Stimulated activated CD4-positive, alpha-beta T cell treated with anti-CD3 and anti-CD28 coated beads, Interleukin-15, amount 100 ng/mL, for 24 hours (primary cell): ENCODE results near the gene NAP1L4.

Source experiments
- DNase-seq: peaks from one replicate; pipeline ENCODE4 v3.0.0-alpha.2; 2020

NAP1L4 gene

DNA sequence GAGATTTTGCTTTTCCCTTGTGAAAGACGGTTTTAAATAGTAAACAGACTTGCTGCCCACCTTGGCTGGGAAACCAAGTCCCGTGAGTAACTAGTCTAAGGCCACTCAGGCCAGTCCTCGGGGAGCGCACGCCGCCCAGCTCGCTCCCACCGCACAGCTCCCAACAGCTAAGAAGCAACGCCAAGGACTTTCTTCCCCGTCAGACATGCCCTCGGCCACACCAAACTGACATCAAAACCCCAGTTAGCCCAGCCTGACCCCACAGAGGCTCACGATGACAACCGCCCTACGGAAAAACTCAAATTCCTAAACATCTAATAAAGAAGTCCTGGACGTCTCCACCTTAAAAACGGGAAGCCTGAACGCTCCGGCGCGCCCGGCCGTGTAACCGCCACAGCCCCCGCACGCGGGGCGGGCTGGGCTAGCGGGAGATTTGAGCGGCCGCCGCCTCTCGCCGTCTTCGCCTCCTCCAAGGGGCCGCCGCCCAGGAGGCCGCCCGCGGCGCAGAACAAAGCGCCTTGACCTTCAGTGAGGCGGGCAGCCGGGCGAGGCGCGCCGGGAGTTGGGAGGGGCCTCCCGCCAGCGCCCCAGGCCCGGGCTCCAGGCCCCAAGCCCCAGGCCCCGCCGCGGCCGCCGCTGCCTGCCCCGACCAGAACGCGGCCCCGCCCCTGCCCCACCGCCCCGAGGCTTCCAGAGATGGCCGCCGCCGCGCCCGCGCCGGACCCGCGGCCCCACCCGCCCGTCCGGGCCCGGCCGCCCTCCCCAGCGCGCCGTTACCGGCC is 486 bp downstream of the NAP1L4 start:
- DNase-seq: no peak

DNA sequence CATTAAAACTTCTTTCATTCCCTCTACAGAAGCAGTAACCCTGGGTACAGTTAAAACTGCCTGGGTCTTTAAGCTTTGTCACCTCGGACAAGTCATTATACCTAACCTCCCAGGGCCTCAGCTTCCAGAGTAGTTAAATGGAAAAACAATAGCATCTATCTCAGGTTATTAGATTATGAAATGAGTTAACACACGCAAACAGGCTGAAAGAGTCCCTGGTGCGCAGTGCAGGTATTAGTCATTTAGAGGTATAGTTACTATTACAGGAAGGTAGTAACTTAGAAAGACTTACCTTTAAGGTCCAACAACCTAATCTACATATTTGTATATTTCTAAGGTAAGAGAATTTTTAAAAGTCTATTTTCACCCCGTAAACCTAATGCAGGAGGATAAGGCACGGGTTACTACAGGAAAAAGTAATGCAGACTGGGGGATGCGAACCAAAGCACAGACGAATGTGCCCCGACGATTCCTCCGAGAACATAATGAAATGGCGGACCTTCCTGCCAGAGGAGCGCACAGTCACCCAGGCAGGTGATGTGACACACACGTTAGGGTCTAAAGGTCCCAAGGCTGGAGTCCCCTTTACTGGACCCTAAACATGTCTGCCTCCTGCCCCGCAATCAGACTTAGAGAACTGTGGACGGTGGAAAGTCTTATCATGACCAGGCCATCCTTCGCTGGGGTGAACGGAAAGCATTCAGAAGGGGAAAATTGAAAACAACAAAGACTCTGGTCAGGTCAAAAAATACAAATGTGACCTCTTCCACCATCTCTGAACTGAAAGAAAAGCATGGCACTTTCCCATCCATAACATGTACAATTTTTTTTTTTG is 1.3 kb downstream of the NAP1L4 start:
- peak; percentile 61 for DNase-seq

- no peak for DNase-seq
Observed at GRCh38 chr11:2989551-2989950, 2.6 kb downstream of the NAP1L4 start.

GRCh38 chr11:2989006-2989405 is 3.1 kb downstream of the NAP1L4 start:
- no peak for DNase-seq

GRCh38 chr11:2987881-2988861 is 4.0 kb downstream of the NAP1L4 start:
- DNase-seq: peak; percentile 35

DNA sequence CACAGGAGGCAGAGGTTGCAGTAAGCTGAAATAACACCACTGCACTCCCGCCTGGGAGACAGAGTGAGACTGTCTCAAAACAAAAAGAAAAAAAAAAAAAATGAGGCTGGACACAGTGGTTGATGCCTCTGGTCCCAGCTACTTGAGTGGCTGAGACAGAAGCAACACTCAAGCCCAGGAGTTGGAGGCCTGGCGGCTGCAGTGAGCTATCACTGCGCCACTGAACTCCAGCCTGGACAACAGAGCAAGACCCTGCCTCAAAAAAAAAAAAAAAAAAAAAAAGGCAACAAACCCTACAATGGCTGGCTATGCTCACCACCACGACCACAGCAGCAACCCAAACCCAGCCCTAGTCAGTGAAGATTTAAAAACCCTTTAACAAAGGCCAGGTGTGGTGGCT is 8.2 kb downstream of the NAP1L4 start:
- DNase-seq: no peak

- no peak for DNase-seq
Observed at GRCh38 chr11:2982214-2982613, 9.9 kb downstream of the NAP1L4 start.

- no peak for DNase-seq
Observed at GRCh38 chr11:2981130-2981529, 11.0 kb downstream of the NAP1L4 start.

GRCh38 chr11:2980168-2980840 is 11.8 kb downstream of the NAP1L4 start:
- no peak for DNase-seq

DNA sequence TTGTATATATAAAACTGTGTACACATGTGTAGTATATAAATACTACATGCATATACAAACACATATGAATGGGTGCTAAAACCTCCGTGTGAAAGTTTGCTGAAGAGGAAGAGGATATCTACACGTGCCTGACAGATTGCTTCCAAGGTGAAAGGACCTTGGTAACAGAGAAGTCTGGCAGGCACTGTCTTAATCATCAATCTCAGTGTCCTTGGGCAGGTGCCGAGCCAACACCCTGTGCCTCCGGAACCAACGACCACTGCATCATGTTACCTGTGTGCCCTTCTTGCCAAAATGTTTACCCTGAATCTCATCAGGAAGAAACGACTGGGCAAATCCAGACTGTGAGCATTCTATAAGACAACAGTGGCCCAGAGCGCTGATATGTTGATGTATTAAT is 15.0 kb downstream of the NAP1L4 start:
- no peak for DNase-seq

DNA sequence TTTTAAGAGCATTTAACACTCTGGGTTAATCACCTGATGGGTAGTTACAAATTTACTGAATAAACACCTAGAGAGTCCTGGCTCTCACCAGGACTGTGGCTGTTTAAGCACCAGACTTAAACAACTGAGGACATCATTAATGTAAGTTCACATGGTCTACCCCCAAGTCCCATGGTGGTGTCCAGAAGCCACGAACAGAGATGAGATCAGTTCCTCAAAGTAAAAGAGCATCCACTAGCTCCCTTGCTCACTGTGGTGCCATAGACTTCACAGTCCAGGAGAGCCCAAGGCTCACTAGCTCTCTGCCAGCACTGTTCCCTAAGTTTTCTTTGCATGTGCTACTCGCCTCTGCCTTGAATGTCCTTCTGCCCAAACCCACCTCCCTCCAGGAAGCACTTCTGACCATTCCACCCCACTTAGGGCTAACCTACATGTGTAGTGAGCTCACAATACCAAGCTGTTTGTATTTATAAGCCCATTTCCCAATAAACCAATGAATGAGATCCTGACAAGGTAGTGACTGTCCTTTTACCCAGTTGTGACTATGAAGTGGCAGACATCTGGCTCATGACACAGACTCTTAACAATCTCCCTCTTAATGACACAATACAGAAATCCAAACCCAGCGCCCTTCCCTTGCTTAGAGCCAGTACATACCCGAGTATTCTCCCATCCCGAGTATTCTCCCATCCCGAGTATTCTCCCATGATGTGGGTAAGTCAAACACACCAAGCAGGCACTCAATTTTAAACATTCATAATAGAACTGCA is 15.7 kb downstream of the NAP1L4 start:
- DNase-seq: no peak

DNA sequence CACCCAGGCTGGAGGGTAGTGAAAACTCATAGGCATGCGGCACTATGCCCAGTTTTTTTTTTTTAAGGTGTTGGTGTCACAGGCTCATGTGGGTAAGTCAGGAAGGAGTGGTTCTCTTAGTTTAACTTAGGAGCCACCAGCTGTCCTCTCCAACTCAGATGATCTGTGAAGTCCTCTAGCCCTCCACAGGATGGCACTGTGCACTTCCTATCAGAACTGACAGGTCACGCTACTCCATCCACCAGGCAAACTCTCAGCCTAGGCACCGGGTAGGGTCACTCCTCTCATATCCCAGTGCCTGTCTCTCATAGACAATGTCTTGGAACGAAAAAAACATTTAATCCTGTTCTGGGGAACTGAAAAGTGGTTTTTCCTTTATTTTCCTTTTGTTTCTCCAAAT is 16.5 kb downstream of the NAP1L4 start:
- peak; percentile 33 for DNase-seq

GRCh38 chr11:2974272-2974671 is 17.9 kb downstream of the NAP1L4 start:
- DNase-seq: no peak

DNA sequence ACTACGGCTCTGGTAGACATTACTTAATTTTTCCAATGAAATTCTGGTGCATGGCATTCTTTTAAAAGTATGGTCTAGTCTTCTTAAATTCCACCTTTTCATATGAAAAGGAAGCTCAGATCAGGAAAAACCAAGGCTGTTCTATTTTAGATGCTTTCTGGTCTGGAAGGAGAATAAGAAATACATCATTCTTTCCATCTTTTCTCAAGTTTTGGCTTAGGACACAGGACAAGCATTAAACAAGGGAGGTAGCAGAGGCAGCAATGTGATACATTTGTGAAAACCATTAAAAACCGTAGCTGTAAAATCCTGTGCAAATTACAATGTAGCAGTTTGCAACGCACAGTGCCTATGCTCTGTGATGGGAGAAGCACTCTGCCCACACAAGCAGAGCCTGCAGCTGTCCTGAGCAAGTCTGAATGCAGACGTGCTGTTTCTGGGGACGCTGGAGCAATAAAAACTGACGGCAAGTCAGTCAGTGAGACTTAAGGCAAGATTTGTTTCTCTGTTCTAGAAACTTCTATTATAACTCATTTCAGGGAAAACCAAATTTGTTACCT is 23.7 kb downstream of the NAP1L4 start:
- DNase-seq: no peak

- DNase-seq: no peak
Observed at GRCh38 chr11:2964782-2965181, 27.3 kb downstream of the NAP1L4 start.

DNA sequence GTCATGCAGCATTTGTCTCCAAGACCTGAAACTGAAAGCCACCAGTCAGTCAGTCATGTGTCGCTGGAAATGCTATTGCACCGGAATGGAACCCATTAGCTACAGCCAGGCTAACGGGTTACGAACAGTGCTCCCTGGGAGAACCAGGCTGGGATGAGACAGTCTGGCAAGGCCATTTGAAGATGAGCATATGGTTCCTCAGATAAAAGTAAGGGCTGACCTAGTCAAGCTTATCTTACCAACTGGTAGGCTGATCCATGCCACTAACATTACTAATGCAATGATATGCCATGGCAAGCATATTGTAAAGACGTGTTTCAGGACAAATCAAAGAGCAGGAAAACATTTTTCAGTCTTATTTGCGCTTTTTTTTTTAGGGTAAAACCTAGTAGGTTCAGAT is 28.4 kb downstream of the NAP1L4 start:
- DNase-seq: no peak

GRCh38 chr11:2963112-2963754 is 28.9 kb downstream of the NAP1L4 start:
- DNase-seq: no peak

DNA sequence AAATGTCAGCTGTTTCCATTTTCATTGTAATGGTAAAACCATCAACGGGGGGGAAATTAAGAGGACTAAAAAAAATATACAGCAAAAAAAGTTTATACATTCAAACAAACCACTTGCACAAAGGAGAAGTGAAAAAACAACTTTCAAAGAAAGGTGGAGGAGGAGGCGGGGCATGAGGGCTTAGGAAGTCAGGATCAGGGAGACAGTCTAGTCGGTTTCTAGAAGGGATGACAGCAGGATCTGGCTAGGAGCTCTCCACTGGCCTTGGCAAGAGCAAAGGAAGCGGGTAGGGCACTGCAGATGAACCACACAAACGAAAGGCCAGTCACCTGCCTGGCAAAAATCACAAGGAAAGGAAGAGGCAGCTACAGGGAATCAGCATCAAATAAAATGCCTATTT is 31.0 kb downstream of the NAP1L4 start:
- no peak for DNase-seq

GRCh38 chr11:2960139-2960538 is 32.0 kb downstream of the NAP1L4 start:
- no peak for DNase-seq

- no peak for DNase-seq
Observed at GRCh38 chr11:2958251-2958650, 33.9 kb downstream of the NAP1L4 start.
